Measurements from ENCODE around the gene YWHAH. TPM values are rescaled to one million over a fixed set of nuclear protein-coding genes. Genes with fewer than 3 reads are reported as not detected.

The YWHAH gene
- total and polyA plus RNA-seq, 2 of the 4 experiments (the other 2 are of a cell fraction) = 147 to 173 TPM

- Histone ChIP-seq H3K14ac (replicated peaks; ENCODE audit: low read depth, low read length) (no peak overlapping the region), H3K56ac (ENCODE audit: extremely low read depth, insufficient read depth, low read length) (no peak overlapping the region), H2BK120ac (ENCODE audit: low read depth, low read length) (no peak overlapping the region), H2BK5ac (ENCODE audit: low read depth, low read length, poor library complexity, severe bottlenecking) (no peak overlapping the region), H4K5ac (ENCODE audit: low read depth, low read length) (no peak overlapping the region), H3K4me3 (ENCODE audit: insufficient read depth, low read depth, low read length) (no peak overlapping the region), H2BK15ac (ENCODE audit: low read depth, low read length) (no peak overlapping the region), H3K9me3 (ENCODE audit: control insufficient read depth, insufficient read depth, low read length) (no peaks in the 10 kb centered on the region), H3K79me1 (ENCODE audit: low read depth in 1 of 2, low read length in 2 of 2) (no peaks in the 10 kb centered on the region), H4K91ac (ENCODE audit: insufficient read depth, low read depth, low read length) (no peak overlapping the region), H3K9ac (ENCODE audit: low read depth, low read length) (no peak overlapping the region), H3K23ac (ENCODE audit: low read depth, low read length) (no peak overlapping the region), H3K27ac (ENCODE audit: insufficient read depth, low read length) (no peak overlapping the region), H2AK5ac (ENCODE audit: low read depth, low read length) (no peak overlapping the region), H3K36me3 (ENCODE audit: control insufficient read depth, insufficient read depth, low read length) (no peaks in the 10 kb centered on the region), H2BK20ac (ENCODE audit: low read depth, low read length) (no peak overlapping the region), H3K18ac (ENCODE audit: low read depth, low read length) (no peak overlapping the region), H4K20me1 (ENCODE audit: insufficient read depth, low read length) (no peaks in the 10 kb centered on the region), H3K4me2 (ENCODE audit: low read depth, low read length) (no peak overlapping the region), H4K8ac (ENCODE audit: low read depth in 2 of 2, low read length in 2 of 2) (no peak overlapping the region), H3K4me1 (ENCODE audit: control insufficient read depth, insufficient read depth, low read length) (no peaks in the 10 kb centered on the region), H2AFZ (replicated peaks; ENCODE audit: low read length, poor library complexity) (peak overlapping the region; percentile 5), H3K9me1 (ENCODE audit: insufficient read depth, low read length) (0 out of 2 replicates have a peak, but pooled peaks cover 2% of the 10 kb centered on the region), H2AK9ac (replicated peaks; ENCODE audit: low read depth, low read length, poor library complexity) (no peak overlapping the region), H3K4ac (ENCODE audit: low read depth, low read length) (no peak overlapping the region), H3K27me3 (ENCODE audit: control insufficient read depth, insufficient read depth, low read length) (peaks cover 22% of the 10 kb centered on the region)
- ATAC-seq (ENCODE audit: low read depth) = peak; percentile 48
- dilution Hi-C loops (cut with HindIII; ENCODE audit: low sequenced_read_pairs, unreplicated experiment) (no loop called here), in situ Hi-C loops (cut with MboI; ENCODE audit: low sequenced_read_pairs) (no loop called here), intact Hi-C loops (cut with micrococcal nuclease) (no loop called here)
- BruUV-seq (replicated peaks) = no TSS peak
- WGBS, 2 experiments (ENCODE audit: extremely low coverage in 2 of 2, insufficient read length in 1 of 2) = 47% methylated on average over 3 of the region's 8 CpGs; no CpG with 5 or more reads in 1 of the 2 experiments
- TF ChIP-seq CEBPB (IDR thresholded peaks at IDR 0.05; ENCODE audit: low read depth, low read length) = no peak
- no peak for TF ChIP-seq SMC3 (IDR thresholded peaks at IDR 0.05; ENCODE audit: low read depth, low read length)
- TF ChIP-seq MAZ (IDR thresholded peaks at IDR 0.05; ENCODE audit: borderline replicate concordance, low read depth, low read length) = no peak
- TF ChIP-seq NFE2L2 (IDR thresholded peaks at IDR 0.05; ENCODE audit: low read depth, low read length) = no peak
- no peak for TF ChIP-seq BHLHE40 (IDR thresholded peaks at IDR 0.05; ENCODE audit: low read depth, low read length)
- peak; percentile 41; the same call in 1 of the 2 replicates for TF ChIP-seq USF2 (IDR thresholded peaks at IDR 0.05; ENCODE audit: low read depth, low read length)
- no peak for TF ChIP-seq CHD1 (IDR thresholded peaks at IDR 0.05; ENCODE audit: low read depth, low read length)
- ChIA-PET POLR2A (ENCODE audit: unreplicated experiment) (no interaction called here), CTCF (interaction anchor here (0.7 kb wide), 1 partner anchor 71 kb away, joined by 3 read pairs; no protein-coding TSS in a partner anchor)
- peak; percentile 51 for DNase-seq
Measured at GRCh38 chr22:31929167-31929930, 15.0 kb upstream of the YWHAH start.
